Measurements from ENCODE around the gene IKBKE.

DNA sequence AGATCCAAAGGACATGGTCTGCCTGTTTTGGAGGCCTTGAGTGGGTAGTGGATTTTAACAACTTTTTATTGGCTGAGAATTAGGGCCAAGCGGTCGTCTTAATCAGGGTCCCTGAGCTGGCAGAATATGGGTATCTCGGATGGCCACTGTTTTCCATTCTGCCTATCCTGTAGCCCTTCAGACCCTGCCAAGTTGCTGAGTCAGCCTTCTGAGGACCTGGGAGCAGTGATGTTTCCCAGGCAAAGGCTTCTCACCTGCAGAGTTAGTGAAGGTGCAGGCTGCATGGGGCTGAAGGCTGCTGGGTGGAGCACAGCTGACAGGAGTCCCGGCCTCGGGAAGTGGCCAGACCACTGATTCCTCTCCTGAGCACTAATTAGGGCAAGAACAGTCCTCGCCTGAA is 48.5 kb downstream of the IKBKE start:
- TF ChIP-seq, protein P1, sequence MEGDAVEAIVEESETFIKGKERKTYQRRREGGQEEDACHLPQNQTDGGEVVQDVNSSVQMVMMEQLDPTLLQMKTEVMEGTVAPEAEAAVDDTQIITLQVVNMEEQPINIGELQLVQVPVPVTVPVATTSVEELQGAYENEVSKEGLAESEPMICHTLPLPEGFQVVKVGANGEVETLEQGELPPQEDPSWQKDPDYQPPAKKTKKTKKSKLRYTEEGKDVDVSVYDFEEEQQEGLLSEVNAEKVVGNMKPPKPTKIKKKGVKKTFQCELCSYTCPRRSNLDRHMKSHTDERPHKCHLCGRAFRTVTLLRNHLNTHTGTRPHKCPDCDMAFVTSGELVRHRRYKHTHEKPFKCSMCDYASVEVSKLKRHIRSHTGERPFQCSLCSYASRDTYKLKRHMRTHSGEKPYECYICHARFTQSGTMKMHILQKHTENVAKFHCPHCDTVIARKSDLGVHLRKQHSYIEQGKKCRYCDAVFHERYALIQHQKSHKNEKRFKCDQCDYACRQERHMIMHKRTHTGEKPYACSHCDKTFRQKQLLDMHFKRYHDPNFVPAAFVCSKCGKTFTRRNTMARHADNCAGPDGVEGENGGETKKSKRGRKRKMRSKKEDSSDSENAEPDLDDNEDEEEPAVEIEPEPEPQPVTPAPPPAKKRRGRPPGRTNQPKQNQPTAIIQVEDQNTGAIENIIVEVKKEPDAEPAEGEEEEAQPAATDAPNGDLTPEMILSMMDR (conservative IDR thresholded peaks at IDR 0.05), result no peak
- no peak for TF ChIP-seq ZFX (IDR thresholded peaks at IDR 0.05)
